ENCODE results near the gene VWA5B2.

- no peak for TF ChIP-seq CTCF (IDR thresholded peaks at IDR 0.05)
- no peak for TF ChIP-seq POLR2A (IDR thresholded peaks at IDR 0.05)
Observed at GRCh38 chr3:184231671-184232070, 2.3 kb downstream of the VWA5B2 start.

All from stomach (tissue), 4 donors.